Measurements from ENCODE around the gene KCNJ16. TPM values are rescaled to one million over a fixed set of nuclear protein-coding genes. Genes with fewer than 3 reads are reported as not detected.

Gene KCNJ16
- total RNA-seq, 2 donors from 2014 or later = 0.28 TPM; not detected in 1

GRCh38 chr17:70153210-70153609, 78.2 kb downstream of the KCNJ16 start:
- Histone ChIP-seq H3K27ac (no peak overlapping the region), H3K4me1 (ENCODE audit: control insufficient read depth in 1 of 2, low read depth in 2 of 2) (no peaks in the 10 kb centered on the region)

GRCh38 chr17:70157151-70157550, 82.1 kb downstream of the KCNJ16 start:
- ATAC-seq (ENCODE audit: insufficient number of reproducible peaks, low FRiP score, low read depth) (no peak), DNase-seq (ENCODE audit: low spot score) (no peak)
- no peaks in the 10 kb centered on the region for H3K27me3 ChIP-seq (replicated peaks; ENCODE audit: insufficient read depth)
- no peak overlapping the region for H3K4me3 ChIP-seq
- H3K27ac ChIP-seq = no peak overlapping the region
- H3K9me3 ChIP-seq = no peaks in the 10 kb centered on the region
- H3K36me3 ChIP-seq = no peaks in the 10 kb centered on the region
- no peaks in the 10 kb centered on the region for H3K4me1 ChIP-seq (ENCODE audit: control insufficient read depth in 1 of 2, low read depth in 2 of 2)
- TF ChIP-seq, protein P1, sequence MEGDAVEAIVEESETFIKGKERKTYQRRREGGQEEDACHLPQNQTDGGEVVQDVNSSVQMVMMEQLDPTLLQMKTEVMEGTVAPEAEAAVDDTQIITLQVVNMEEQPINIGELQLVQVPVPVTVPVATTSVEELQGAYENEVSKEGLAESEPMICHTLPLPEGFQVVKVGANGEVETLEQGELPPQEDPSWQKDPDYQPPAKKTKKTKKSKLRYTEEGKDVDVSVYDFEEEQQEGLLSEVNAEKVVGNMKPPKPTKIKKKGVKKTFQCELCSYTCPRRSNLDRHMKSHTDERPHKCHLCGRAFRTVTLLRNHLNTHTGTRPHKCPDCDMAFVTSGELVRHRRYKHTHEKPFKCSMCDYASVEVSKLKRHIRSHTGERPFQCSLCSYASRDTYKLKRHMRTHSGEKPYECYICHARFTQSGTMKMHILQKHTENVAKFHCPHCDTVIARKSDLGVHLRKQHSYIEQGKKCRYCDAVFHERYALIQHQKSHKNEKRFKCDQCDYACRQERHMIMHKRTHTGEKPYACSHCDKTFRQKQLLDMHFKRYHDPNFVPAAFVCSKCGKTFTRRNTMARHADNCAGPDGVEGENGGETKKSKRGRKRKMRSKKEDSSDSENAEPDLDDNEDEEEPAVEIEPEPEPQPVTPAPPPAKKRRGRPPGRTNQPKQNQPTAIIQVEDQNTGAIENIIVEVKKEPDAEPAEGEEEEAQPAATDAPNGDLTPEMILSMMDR (IDR thresholded peaks at IDR 0.05) = no peak

More at GRCh38 chr17:70153210-70153609, 78.2 kb downstream of the KCNJ16 start:
- H3K4me3 ChIP-seq = no peak overlapping the region
- TF ChIP-seq, protein P1 (IDR thresholded peaks at IDR 0.05) = no peak
- H3K36me3 ChIP-seq = no peaks in the 10 kb centered on the region
- ATAC-seq (ENCODE audit: insufficient number of reproducible peaks, low FRiP score, low read depth) (no peak), DNase-seq (ENCODE audit: low spot score) (no peak)
- H3K9me3 ChIP-seq = no peaks in the 10 kb centered on the region
- no peaks in the 10 kb centered on the region for H3K27me3 ChIP-seq (replicated peaks; ENCODE audit: insufficient read depth)

- no peak overlapping the region for H3K27ac ChIP-seq
- no peaks in the 10 kb centered on the region for H3K27me3 ChIP-seq (replicated peaks; ENCODE audit: insufficient read depth)
- ATAC-seq (ENCODE audit: insufficient number of reproducible peaks, low FRiP score, low read depth) (no peak), DNase-seq (ENCODE audit: low spot score) (no peak)
- no peaks in the 10 kb centered on the region for H3K36me3 ChIP-seq
- TF ChIP-seq, protein P1 (IDR thresholded peaks at IDR 0.05) = no peak
- H3K4me3 ChIP-seq = no peak overlapping the region
- no peaks in the 10 kb centered on the region for H3K9me3 ChIP-seq
- no peaks in the 10 kb centered on the region for H3K4me1 ChIP-seq (ENCODE audit: control insufficient read depth in 1 of 2, low read depth in 2 of 2)
These were observed 83.2 kb downstream of the KCNJ16 start for GRCh38 chr17:70158180-70158579.

- Histone ChIP-seq H3K27me3 (replicated peaks; ENCODE audit: insufficient read depth) (no peaks in the 10 kb centered on the region), H3K9me3 (no peaks in the 10 kb centered on the region), H3K27ac (no peak overlapping the region), H3K4me3 (no peak overlapping the region), H3K36me3 (no peaks in the 10 kb centered on the region), H3K4me1 (ENCODE audit: control insufficient read depth in 1 of 2, low read depth in 2 of 2) (no peaks in the 10 kb centered on the region)
- ATAC-seq (ENCODE audit: insufficient number of reproducible peaks, low FRiP score, low read depth) = no peak
- TF ChIP-seq, protein P1 (IDR thresholded peaks at IDR 0.05) = no peak
- no peak for DNase-seq (ENCODE audit: low spot score)
These were observed 83.6 kb downstream of the KCNJ16 start for GRCh38 chr17:70158591-70158990.

- Histone ChIP-seq H3K27ac (no peak overlapping the region), H3K9me3 (no peaks in the 10 kb centered on the region), H3K4me3 (no peak overlapping the region), H3K27me3 (replicated peaks; ENCODE audit: insufficient read depth) (no peaks in the 10 kb centered on the region), H3K4me1 (ENCODE audit: control insufficient read depth in 1 of 2, low read depth in 2 of 2) (no peaks in the 10 kb centered on the region), H3K36me3 (no peaks in the 10 kb centered on the region)
- TF ChIP-seq, protein P1 (IDR thresholded peaks at IDR 0.05) = no peak
- ATAC-seq (ENCODE audit: insufficient number of reproducible peaks, low FRiP score, low read depth) (no peak), DNase-seq (ENCODE audit: low spot score) (no peak)
These were observed 85.0 kb downstream of the KCNJ16 start for GRCh38 chr17:70159980-70160379.
